CD4-positive, alpha-beta T cell treated with Interleukin-6 at 100 ng/mL for 8 hours (primary cell): ENCODE data around the gene FBXO31.

Experiments used
- DNase-seq: peaks from one replicate; pipeline ENCODE4 v3.0.0-alpha.2; 2020; ENCODE audit warnings: mixed read lengths, low spot score

The FBXO31 gene

DNA sequence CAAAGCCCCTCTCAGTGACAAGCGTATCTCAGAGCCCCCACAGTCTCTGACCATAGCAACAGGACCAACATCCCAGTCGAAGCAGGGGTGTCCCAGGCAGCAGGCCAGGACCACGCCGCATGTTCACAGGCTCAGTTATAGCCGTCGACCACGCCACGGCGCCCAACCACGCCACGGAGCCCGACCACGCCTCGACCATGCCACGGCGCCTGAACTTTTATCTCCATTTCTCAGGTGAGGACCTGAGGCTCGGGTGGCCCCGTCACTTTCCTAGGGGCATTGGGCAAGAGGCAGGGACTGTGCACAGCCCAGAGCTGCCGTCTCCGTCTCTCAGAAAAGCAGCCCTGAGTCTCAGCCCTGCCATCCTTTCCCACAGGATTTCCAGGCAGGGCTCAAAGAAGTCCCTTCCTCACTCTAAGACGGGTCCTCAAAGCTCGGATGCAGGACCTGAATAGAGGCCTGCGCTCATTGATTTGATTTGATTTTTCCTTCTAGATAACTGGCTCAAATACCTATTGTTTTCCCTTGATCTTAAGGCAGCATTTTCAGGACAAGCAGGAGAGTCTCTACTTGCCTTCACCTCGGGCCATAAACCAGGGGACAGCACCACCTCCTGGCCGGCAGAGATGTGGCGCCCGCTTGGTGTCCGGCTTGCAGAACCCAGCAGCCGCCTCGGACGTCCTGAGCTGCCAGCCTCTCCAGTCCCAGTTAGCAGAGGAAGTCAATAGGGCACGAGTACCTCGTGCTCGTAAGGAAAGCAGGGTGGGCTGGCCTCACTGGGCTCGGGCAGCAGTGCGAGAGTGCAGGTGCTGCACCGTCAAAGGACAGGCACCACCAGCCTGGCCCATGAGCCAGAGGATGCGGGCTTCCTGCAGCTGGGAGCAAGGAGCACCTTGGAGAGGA lies 105.1 kb downstream of the FBXO31 start:
- DNase-seq: no peak
